Suprapubic skin (tissue), 3 donors: Measurements from ENCODE around the gene CCDC8.

Experiments used
- CTCF ChIP-seq, 2 donors: fragments of 200-600 bp in 1 of 2; fragments of 450-650 bp in 1 of 2; sonication (generic) in 1 of 2; IDR thresholded peaks; one replicate each; pipeline ENCODE4 v1.5.1; 2016 to 2019; ENCODE audit warnings: antibody characterized with exemption in 2 of 2, mild to moderate bottlenecking in 1 of 2, moderate library complexity in 1 of 2
- EP300 ChIP-seq: sonication (generic); formaldehyde crosslinking; IDR thresholded peaks from one replicate; pipeline ENCODE4 v1.6.1; 2017; ENCODE audit warnings: antibody characterized with exemption
- POLR2A ChIP-seq, 2 donors: fragments of 450-650 bp; IDR thresholded peaks; one replicate each; pipeline ENCODE4 v1.6.1; 2017; ENCODE audit warnings: antibody characterized with exemption in 2 of 2, mild to moderate bottlenecking in 2 of 2, moderate library complexity in 2 of 2

- no peak for TF ChIP-seq CTCF (IDR thresholded peaks at IDR 0.05)
- TF ChIP-seq POLR2A (IDR thresholded peaks at IDR 0.05): no peak
- no peak for TF ChIP-seq EP300
These were observed 1.3 kb downstream of the CCDC8 start for GRCh38 chr19:46411925-46412649.
